B cell (primary cell): ENCODE measurements around the gene BRSK1. TPM values are rescaled to one million over a fixed set of nuclear protein-coding genes. Genes with fewer than 3 reads are reported as not detected.

Experiments
- ATAC-seq: fragments of 200-7000 bp; cut with Tn5 transposase; one replicate; pipeline ENCODE4 v1.10.0; 2021; ENCODE audit warnings: low read depth, mild to moderate bottlenecking, moderate number of reproducible peaks, moderate library complexity
- CTCF ChIA-PET: fragments of 350-600 bp; sonication (Branson Sonifier 250); formaldehyde crosslinking; loops from one replicate; lab custom pipeline; 2021; ENCODE audit warnings: antibody characterized with exemption, inconsistent platforms; lab: Charles Lee
- POLR2A ChIA-PET: fragments of 350-600 bp; sonication (Branson Sonifier 250); formaldehyde crosslinking; loops from one replicate; lab custom pipeline; 2021; ENCODE audit warnings: antibody characterized with exemption; lab: Charles Lee
- DNase-seq: peaks from one replicate; pipeline ENCODE4 v3.0.0; 2013
- H2AFZ ChIP-seq: 2 replicates; pipeline ENCODE4 v1.6.1; 2012; ENCODE audit warnings: mild to moderate bottlenecking, low read depth, low read length; ENCODE audit not compliant: insufficient read depth, poor library complexity, severe bottlenecking
- H3K27ac ChIP-seq, 2 donors: 1 replicate in 1 of 2; 2 replicates in 1 of 2; pipeline ENCODE4 v1.5.1; 2012 to 2013; ENCODE audit warnings: low read length in 2 of 2, mild to moderate bottlenecking in 2 of 2, moderate library complexity in 1 of 2
- H3K27me3 ChIP-seq, 4 experiments: fragments of 200-600 bp in 1 of 4; sonication (generic) in 1 of 4; replicated peaks in 1 of 4; 1 replicate in 2 of 4; 2 replicates in 2 of 4; pipeline versions ENCODE4 v1.6.1 to v1.7.0; 2013 to 2016; ENCODE audit warnings: low read length in 3 of 4, mild to moderate bottlenecking in 2 of 4, mixed read lengths in 1 of 4, moderate library complexity in 1 of 4; ENCODE audit not compliant: insufficient read depth in 4 of 4, control insufficient read depth in 3 of 4; ENCODE audit errors: control extremely low read depth in 1 of 4
- H3K36me3 ChIP-seq, 2 experiments: replicated peaks in 1 of 2; 1 replicate in 1 of 2; 2 replicates in 1 of 2; pipeline versions ENCODE4 v1.6.1 to v1.7.1; 2013; ENCODE audit warnings: low read length in 1 of 2; ENCODE audit not compliant: insufficient read depth in 2 of 2, control insufficient read depth in 1 of 2; ENCODE audit errors: control extremely low read depth in 1 of 2, extremely low read depth in 1 of 2
- H3K4me1 ChIP-seq, 2 donors: fragments of 200-600 bp in 1 of 2; sonication (generic) in 1 of 2; 1 replicate in 1 of 2; 2 replicates in 1 of 2; pipeline versions ENCODE4 v1.5.1 to v1.6.1; 2013 to 2017; ENCODE audit warnings: low read length in 2 of 2; ENCODE audit not compliant: control insufficient read depth in 2 of 2, insufficient read depth in 2 of 2
- H3K4me2 ChIP-seq: replicated peaks from 2 replicates; pipeline ENCODE3; 2012; ENCODE audit warnings: mild to moderate bottlenecking, low read depth, low read length; ENCODE audit not compliant: poor library complexity, severe bottlenecking
- H3K4me3 ChIP-seq, 5 experiments: fragments of 200-600 bp in 1 of 5; sonication (generic) in 1 of 5; 1 replicate in 3 of 5; 2 replicates in 2 of 5; pipeline versions ENCODE4 v1.5.1 to v1.7.0; 2011 to 2016; ENCODE audit warnings: low read length in 4 of 5, mild to moderate bottlenecking in 4 of 5, low read depth in 2 of 5, control low read depth in 1 of 5, moderate library complexity in 1 of 5; ENCODE audit not compliant: insufficient read depth in 1 of 5; ENCODE audit errors: control extremely low read depth in 1 of 5, extremely low read depth in 1 of 5
- H3K79me2 ChIP-seq: fragments of 200-600 bp; sonication (generic); one replicate; pipeline ENCODE4 v1.6.0; 2016; ENCODE audit warnings: low read length; ENCODE audit not compliant: control insufficient read depth, insufficient read depth
- H3K9ac ChIP-seq: fragments of 200-600 bp; sonication (generic); 2 replicates; pipeline ENCODE4 v1.6.1; 2017; ENCODE audit warnings: mild to moderate bottlenecking, low read length, moderate library complexity
- H3K9me3 ChIP-seq, 3 donors: one replicate each; pipeline versions ENCODE4 v1.6.1 to v1.7.1; 2013; ENCODE audit warnings: low read length in 2 of 3; ENCODE audit not compliant: control insufficient read depth in 2 of 3, insufficient read depth in 1 of 3; ENCODE audit errors: control extremely low read depth in 1 of 3
- H4K20me1 ChIP-seq: 2 replicates; pipeline ENCODE4 v1.6.0; 2012; ENCODE audit warnings: mild to moderate bottlenecking, low read length; ENCODE audit not compliant: insufficient read depth, control insufficient read depth, poor library complexity, severe bottlenecking
- H3K27ac Mint-ChIP-seq: one replicate; pipeline ENCODE4 v1.8.0; 2021; ENCODE audit warnings: mixed read lengths
- H3K27me3 Mint-ChIP-seq: one replicate; pipeline ENCODE4 v1.8.0; 2021; ENCODE audit warnings: mixed read lengths
- H3K4me1 Mint-ChIP-seq: one replicate; pipeline ENCODE4 v1.8.0; 2021; ENCODE audit warnings: mixed read lengths
- H3K4me3 Mint-ChIP-seq: one replicate; pipeline ENCODE4 v1.8.0; 2021; ENCODE audit warnings: mixed read lengths
- H3K9me3 Mint-ChIP-seq: one replicate; pipeline ENCODE4 v1.8.0; 2022; ENCODE audit warnings: mixed read lengths; ENCODE audit not compliant: insufficient read depth
- CTCF ChIP-seq: fragments of 200-600 bp; IDR thresholded peaks from one replicate; pipeline ENCODE4 v1.8.0; 2022; ENCODE audit warnings: antibody characterized with exemption, mild to moderate bottlenecking
- EZH2 ChIP-seq: IDR thresholded peaks from 2 replicates; pipeline ENCODE4 v1.6.1; 2012; ENCODE audit warnings: borderline replicate concordance, low read depth, mild to moderate bottlenecking, moderate library complexity, low read length; ENCODE audit not compliant: insufficient read depth, poor library complexity, severe bottlenecking
- WGBS: methylation state at CpG from one replicate; pipeline ENCODE4 v1.1.5; 2013; ENCODE audit warnings: missing lambda C conversion rate; ENCODE audit not compliant: insufficient coverage; 5-methylcytosine and 5-hydroxymethylcytosine counted together
- intact Hi-C: fragments of 100-400 bp; cut with micrococcal nuclease; formaldehyde crosslinking; loops from one replicate; pipeline ENCODE4 v1.10.0; 2022
- polyA plus RNA-seq: library from polyadenylated mRNA; depleted of rRNA; stranded (reverse); fragments of >200 nt; gene quantifications from 2 replicates; pipeline ENCODE4 v1.2.3, GENCODE V29; 2012
- total RNA-seq, 2 donors: library from RNA; stranded (reverse); fragments of 120-200 nt in 1 of 2; gene quantifications; 1 replicate in 1 of 2; 2 replicates in 1 of 2; pipeline versions ENCODE4 v1.2.3 to v1.2.4, GENCODE V29; 2013 to 2022

The BRSK1 gene
- total and polyA plus RNA-seq, 2 donors (not counting 1 experiment from before 2014, with no cell fraction given) = 0.94 to 1.4 TPM

- no peak overlapping the region for H3K4me2 ChIP-seq
- no peak for ATAC-seq
- H3K9me3 ChIP-seq = no peaks in the 10 kb centered on the region
- ChIA-PET POLR2A (no interaction called here), CTCF (interaction anchor here (0.6 to 1.3 kb wide), 3 partner anchors 14 to 217 kb away, joined by 3 read pairs; no protein-coding TSS in a partner anchor)
- H4K20me1 ChIP-seq = no peaks in the 10 kb centered on the region
- Mint-ChIP-seq H3K4me1 (peaks cover 15% of the 10 kb centered on the region), H3K9me3 (no peaks in the 10 kb centered on the region), H3K4me3 (no peak overlapping the region), H3K27ac (no peak overlapping the region), H3K27me3 (peaks cover 4% of the 10 kb centered on the region)
- H3K4me3 ChIP-seq = no peak overlapping the region
- peaks cover 8 to 15% of the 10 kb centered on the region in 2 donors for H3K4me1 ChIP-seq
- TF ChIP-seq CTCF (no peak), EZH2 (no peak)
- no peak for DNase-seq
- H3K79me2 ChIP-seq = no peaks in the 10 kb centered on the region
- 93% methylated on average over 21 of the region's 21 CpGs for WGBS
- H3K36me3 ChIP-seq = no peaks in the 10 kb centered on the region
- H3K27me3 ChIP-seq = peaks cover 0 to 9% (median 3%) of the 10 kb centered on the region in 4 experiments
- no peak overlapping the region for H2AFZ ChIP-seq
- intact Hi-C loops = loop anchor here (10.0 kb wide), 1 partner anchor 317 kb away; the partner anchor contains the start of genes ZNF524 and ZNF865
- H3K27ac ChIP-seq = no peak overlapping the region
- H3K9ac ChIP-seq = no peak overlapping the region
Observed at GRCh38 chr19:55287361-55288079, 3.7 kb downstream of the BRSK1 start.

- 94% methylated on average over 6 of the region's 9 CpGs for WGBS
- TF ChIP-seq CTCF = no peak
- TF ChIP-seq EZH2 = no peak
- ChIA-PET CTCF (interaction anchor here (1.1 kb wide), 1 partner anchor 12 kb away, joined by 3 read pairs; no protein-coding TSS in a partner anchor), POLR2A (interaction anchor here (0.5 kb wide), 1 partner anchor 22 kb away, joined by 3 read pairs; no protein-coding TSS in a partner anchor)
- ATAC-seq (no peak), DNase-seq (no peak)
- Histone ChIP-seq H3K9me3 (no peaks in the 10 kb centered on the region), H3K27me3 (no peaks in the 10 kb centered on the region), H3K36me3 (no peaks in the 10 kb centered on the region), H3K27ac (no peak overlapping the region), H4K20me1 (no peaks in the 10 kb centered on the region), H3K4me1 (peaks cover 4 to 6% of the 10 kb centered on the region in 2 donors), H2AFZ (no peak overlapping the region), H3K4me3 (no peak overlapping the region), H3K79me2 (no peaks in the 10 kb centered on the region), H3K4me2 (no peak overlapping the region), H3K9ac (no peak overlapping the region)
- intact Hi-C loops = loop anchor here (10.0 kb wide), 1 partner anchor 316 kb away; the partner anchor contains the start of genes ZNF524 and ZNF865
- Mint-ChIP-seq H3K27me3 (no peaks in the 10 kb centered on the region), H3K27ac (no peak overlapping the region), H3K4me3 (no peak overlapping the region), H3K4me1 (peaks cover 5% of the 10 kb centered on the region), H3K9me3 (no peaks in the 10 kb centered on the region)
Observed at GRCh38 chr19:55289117-55289796, 5.5 kb downstream of the BRSK1 start.
